ENCODE results near the gene AMFR. TPM values are rescaled to one million over a fixed set of nuclear protein-coding genes. Genes with fewer than 3 reads are reported as not detected.
"Not testable (repeated sequence)": the region's sequence is repeated elsewhere in the genome, so short reads cannot be mapped to it uniquely, and the experiment has no call there.

Gene AMFR
- total RNA-seq, 1 donor from 2014 or later = 65.4 TPM

DNA sequence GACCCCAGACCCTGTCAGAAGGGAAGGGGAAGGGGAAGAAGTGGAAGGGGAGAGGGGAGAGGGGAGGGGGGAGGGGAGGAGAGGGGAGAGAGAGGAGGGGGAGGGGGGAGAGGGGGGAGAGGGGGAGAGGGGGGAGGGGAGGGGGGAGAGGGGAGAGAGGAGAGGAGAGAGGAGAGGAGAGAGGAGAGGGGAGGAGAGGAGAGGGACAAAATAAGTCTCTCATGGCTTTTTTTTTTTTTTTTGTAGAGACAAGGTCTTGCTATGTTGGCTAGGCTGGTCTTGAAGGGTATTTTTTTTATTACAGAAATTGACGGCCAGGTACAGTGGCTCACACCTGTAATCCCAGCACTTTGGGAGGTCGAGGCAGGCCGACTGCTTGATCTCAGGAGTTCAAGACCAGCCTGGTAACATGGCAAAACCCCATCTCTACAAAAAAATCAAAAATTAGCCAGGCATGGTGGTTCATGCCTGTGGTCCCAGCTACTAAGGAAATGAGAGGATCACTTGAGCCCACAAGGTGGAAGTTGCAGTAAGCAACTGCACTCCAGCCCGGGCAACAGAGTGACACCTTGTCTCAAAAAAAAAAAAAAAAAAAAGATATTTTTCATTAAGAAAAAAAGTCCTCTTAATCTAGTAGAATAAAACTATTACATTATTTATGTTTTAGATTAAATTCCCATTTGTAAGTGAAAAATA is 19.2 kb downstream of the AMFR start:
- DNase-seq (ENCODE audit: extremely low spot score, unreplicated experiment) = no peak
- Mint-ChIP-seq H3K27me3 (no peaks in the 10 kb centered on the region), H3K4me1 (ENCODE audit: unreplicated experiment) (no peaks in the 10 kb centered on the region), H3K9me3 (no peaks in the 10 kb centered on the region), H3K27ac (no peak overlapping the region), H3K36me3 (peaks cover 25% of the 10 kb centered on the region), H3K4me3 (no peak overlapping the region)
- TF ChIP-seq, protein P1, sequence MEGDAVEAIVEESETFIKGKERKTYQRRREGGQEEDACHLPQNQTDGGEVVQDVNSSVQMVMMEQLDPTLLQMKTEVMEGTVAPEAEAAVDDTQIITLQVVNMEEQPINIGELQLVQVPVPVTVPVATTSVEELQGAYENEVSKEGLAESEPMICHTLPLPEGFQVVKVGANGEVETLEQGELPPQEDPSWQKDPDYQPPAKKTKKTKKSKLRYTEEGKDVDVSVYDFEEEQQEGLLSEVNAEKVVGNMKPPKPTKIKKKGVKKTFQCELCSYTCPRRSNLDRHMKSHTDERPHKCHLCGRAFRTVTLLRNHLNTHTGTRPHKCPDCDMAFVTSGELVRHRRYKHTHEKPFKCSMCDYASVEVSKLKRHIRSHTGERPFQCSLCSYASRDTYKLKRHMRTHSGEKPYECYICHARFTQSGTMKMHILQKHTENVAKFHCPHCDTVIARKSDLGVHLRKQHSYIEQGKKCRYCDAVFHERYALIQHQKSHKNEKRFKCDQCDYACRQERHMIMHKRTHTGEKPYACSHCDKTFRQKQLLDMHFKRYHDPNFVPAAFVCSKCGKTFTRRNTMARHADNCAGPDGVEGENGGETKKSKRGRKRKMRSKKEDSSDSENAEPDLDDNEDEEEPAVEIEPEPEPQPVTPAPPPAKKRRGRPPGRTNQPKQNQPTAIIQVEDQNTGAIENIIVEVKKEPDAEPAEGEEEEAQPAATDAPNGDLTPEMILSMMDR (conservative IDR thresholded peaks at IDR 0.05) = no peak

DNA sequence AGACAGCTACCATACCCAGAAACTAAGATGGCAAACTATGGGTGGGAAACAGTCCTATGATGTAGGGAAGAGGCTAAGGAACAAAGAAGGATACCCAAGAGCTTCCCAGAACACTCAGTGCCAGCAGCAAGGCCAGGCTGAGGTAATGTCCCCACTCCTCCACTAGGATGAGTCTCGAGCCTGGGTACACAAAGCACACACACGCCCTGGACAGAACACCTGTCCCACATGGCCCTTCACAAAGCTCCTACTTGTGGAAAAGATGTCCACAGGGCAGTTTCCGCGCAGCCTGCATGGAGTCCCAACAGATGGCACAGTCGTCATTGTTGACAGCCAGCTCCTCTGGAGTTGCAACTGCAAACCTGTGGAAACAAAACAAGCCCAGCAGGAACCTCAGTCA is 23.9 kb downstream of the AMFR start:
- TF ChIP-seq, protein P1 (conservative IDR thresholded peaks at IDR 0.05) = peak; percentile 54
- H3K9me3 Mint-ChIP-seq = no peaks in the 10 kb centered on the region
- H3K27ac Mint-ChIP-seq = no peak overlapping the region
- DNase-seq (ENCODE audit: extremely low spot score, unreplicated experiment) = no peak
- H3K27me3 Mint-ChIP-seq = no peaks in the 10 kb centered on the region
- peaks cover 4% of the 10 kb centered on the region for H3K4me1 Mint-ChIP-seq (ENCODE audit: unreplicated experiment)
- H3K4me3 Mint-ChIP-seq = no peak overlapping the region
- H3K36me3 Mint-ChIP-seq = peaks cover 26% of the 10 kb centered on the region

DNA sequence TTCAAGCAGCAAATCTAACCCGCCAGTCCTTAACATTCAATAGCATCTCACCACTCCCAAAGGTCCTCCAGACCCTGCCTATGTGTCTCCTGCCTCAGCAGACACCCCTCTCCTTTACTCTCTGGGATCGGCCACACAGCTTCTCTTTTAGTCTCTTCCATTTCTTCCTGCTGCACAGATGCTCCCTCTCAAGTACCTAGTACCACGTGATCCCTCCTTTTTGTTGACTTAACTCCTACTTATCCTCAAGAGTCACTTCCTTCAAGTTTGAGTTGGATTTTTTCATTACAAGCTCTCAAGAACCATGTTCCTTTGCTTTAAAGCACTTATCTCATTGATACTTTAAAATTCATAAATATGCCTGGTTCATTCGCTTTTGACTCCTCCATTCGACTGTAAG is 24.9 kb downstream of the AMFR start:
- no peak for DNase-seq (ENCODE audit: extremely low spot score, unreplicated experiment)
- TF ChIP-seq, protein P1 (conservative IDR thresholded peaks at IDR 0.05) = no peak
- Mint-ChIP-seq H3K4me1 (ENCODE audit: unreplicated experiment) (peaks cover 4% of the 10 kb centered on the region), H3K27ac (no peak overlapping the region), H3K36me3 (peaks cover 28% of the 10 kb centered on the region), H3K27me3 (no peaks in the 10 kb centered on the region), H3K4me3 (no peak overlapping the region), H3K9me3 (no peaks in the 10 kb centered on the region)

DNA sequence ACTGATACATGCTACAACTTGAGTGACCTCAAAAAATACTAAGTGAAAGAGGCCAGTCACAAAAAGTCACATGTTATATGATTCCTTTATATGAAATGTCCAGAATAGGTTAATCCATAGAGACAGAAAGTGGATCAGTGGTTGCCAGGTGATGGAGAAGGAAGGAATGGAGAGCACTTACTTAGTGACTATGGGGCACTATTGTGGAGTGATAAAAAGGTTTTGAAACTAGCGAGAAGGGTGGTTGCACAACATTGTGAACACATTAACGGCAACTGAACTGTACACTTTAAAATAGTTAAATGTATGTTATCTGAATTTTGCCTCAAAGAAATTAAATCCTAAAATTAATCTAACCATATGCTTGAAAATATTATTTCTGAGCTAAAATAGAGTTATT is 25.9 kb downstream of the AMFR start:
- no peaks in the 10 kb centered on the region for H3K27me3 Mint-ChIP-seq
- no peak overlapping the region for H3K4me3 Mint-ChIP-seq
- H3K36me3 Mint-ChIP-seq = peaks cover 30% of the 10 kb centered on the region
- DNase-seq (ENCODE audit: extremely low spot score, unreplicated experiment) = no peak
- H3K4me1 Mint-ChIP-seq (ENCODE audit: unreplicated experiment) = peaks cover 4% of the 10 kb centered on the region
- TF ChIP-seq, protein P1 (conservative IDR thresholded peaks at IDR 0.05) = no peak
- no peaks in the 10 kb centered on the region for H3K9me3 Mint-ChIP-seq
- H3K27ac Mint-ChIP-seq = no peak overlapping the region

DNA sequence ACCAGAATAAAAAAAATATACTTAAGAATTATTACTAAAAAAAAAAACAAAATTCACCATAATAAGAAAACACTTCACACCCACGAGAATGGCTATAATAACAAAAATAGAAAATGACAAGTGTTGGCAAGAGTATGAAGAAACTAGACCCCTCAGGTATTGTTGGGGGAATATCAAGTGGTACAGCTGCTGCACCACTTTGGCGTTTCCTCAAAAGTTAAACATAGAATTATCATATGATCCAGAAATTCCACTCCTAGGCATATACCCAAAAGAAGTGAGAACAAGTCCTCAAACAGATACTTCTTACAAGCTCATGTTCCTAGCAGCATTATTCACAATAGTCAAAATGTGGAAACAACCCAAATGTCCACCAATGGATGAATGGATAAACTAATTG is 26.3 kb downstream of the AMFR start:
- no peak for DNase-seq (ENCODE audit: extremely low spot score, unreplicated experiment)
- Mint-ChIP-seq H3K4me3 (no peak overlapping the region), H3K9me3 (no peaks in the 10 kb centered on the region), H3K4me1 (ENCODE audit: unreplicated experiment) (peaks cover 4% of the 10 kb centered on the region), H3K27ac (no peak overlapping the region), H3K27me3 (no peaks in the 10 kb centered on the region), H3K36me3 (peaks cover 32% of the 10 kb centered on the region)
- TF ChIP-seq, protein P1 (conservative IDR thresholded peaks at IDR 0.05) = no peak

DNA sequence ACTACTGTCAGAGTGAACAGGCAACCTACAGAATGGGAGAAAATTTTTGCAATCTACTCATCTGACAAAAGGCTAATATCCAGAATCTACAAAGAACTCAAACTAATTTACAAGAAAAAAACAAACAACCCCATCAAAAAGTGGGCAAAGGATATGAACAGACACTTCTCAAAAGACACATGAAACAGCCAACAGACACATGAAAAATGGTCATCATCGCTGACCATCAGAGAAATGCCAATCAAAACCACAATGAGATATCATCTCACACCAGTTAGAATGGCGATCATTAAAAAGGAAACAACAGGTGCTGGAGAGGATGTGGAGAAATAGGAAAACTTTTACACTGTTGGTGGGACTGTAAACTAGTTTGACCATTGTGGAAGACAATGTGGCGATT is 28.6 kb downstream of the AMFR start:
- not testable (repeated sequence) for H3K27me3 Mint-ChIP-seq; DNase-seq (ENCODE audit: extremely low spot score, unreplicated experiment); H3K4me1 Mint-ChIP-seq (ENCODE audit: unreplicated experiment); H3K4me3 Mint-ChIP-seq; H3K27ac Mint-ChIP-seq; H3K9me3 Mint-ChIP-seq
- peaks cover 41% of the 10 kb centered on the region for H3K36me3 Mint-ChIP-seq
